Activated naive CD4-positive, alpha-beta T cell treated with anti-CD3 and anti-CD28 coated beads for 36 hours (primary cell): ENCODE data around the gene PM20D1. TPM values are rescaled to one million over a fixed set of nuclear protein-coding genes. Genes with fewer than 3 reads are reported as not detected.

Source experiments
- CTCF ChIA-PET: fragments of 350-600 bp; sonication (Branson Sonifier 250); formaldehyde crosslinking; loops from one replicate; lab custom pipeline; 2021; ENCODE audit warnings: antibody characterized with exemption; lab: Charles Lee
- DNase-seq: peaks from one replicate; pipeline ENCODE4 v3.0.0-alpha.2; 2020
- H3K27ac Mint-ChIP-seq: one replicate; pipeline ENCODE4 v1.8.0; 2021; ENCODE audit warnings: mild to moderate bottlenecking, mixed read lengths
- H3K27me3 Mint-ChIP-seq: one replicate; pipeline ENCODE4 v1.8.0; 2021; ENCODE audit warnings: low read depth, mixed read lengths
- H3K36me3 Mint-ChIP-seq: one replicate; pipeline ENCODE4 v1.8.0; 2021; ENCODE audit warnings: low read depth, mixed read lengths
- H3K4me1 Mint-ChIP-seq: one replicate; pipeline ENCODE4 v1.8.0; 2021; ENCODE audit warnings: low read depth, mixed read lengths
- H3K4me3 Mint-ChIP-seq: one replicate; pipeline ENCODE4 v1.8.0; 2021; ENCODE audit warnings: mild to moderate bottlenecking, moderate library complexity, mixed read lengths
- H3K9me3 Mint-ChIP-seq: one replicate; pipeline ENCODE4 v1.8.0; 2021; ENCODE audit warnings: mixed read lengths
- intact Hi-C: fragments of 100-400 bp; cut with micrococcal nuclease; formaldehyde crosslinking; loops from one replicate; pipeline ENCODE4 v1.15.1; 2023
- total RNA-seq, 2 experiments: library from RNA; stranded (reverse); gene quantifications; one replicate each; pipeline ENCODE4 v1.2.3, GENCODE V29; 2021

PM20D1 gene
- total RNA-seq, 2 experiments from 2014 or later = 0.59 to 0.62 TPM

DNA sequence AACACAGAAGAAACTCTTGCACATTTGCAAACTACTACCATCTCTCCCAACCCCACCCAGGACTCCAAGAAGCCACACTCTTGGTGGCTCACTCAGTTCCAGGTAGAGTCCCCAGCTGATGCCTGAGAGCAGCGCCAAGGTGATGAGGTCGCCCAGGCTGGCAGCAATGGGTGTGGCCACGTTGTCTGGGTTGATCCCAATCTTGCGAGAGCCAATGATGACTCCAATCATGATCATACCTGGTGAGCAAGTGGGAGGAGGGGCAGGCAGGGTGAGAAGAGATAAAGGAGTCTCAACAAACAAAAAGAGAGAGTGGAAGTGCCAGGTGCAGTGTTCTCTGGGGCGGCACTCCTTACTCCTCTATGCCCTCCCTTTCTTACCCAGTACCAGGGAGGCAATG is 51.4 kb downstream of the PM20D1 start:
- Mint-ChIP-seq H3K9me3 (no peaks in the 10 kb centered on the region), H3K4me3 (no peak overlapping the region), H3K36me3 (peaks cover 6% of the 10 kb centered on the region), H3K27ac (no peak overlapping the region), H3K4me1 (peaks cover under 1% of the 10 kb centered on the region), H3K27me3 (no peaks in the 10 kb centered on the region)
- no peak for DNase-seq
- intact Hi-C loops = no loop called here
- CTCF ChIA-PET = interaction anchor here (0.6 kb wide), 1 partner anchor 811 kb away, joined by 3 read pairs; no protein-coding TSS in a partner anchor

DNA sequence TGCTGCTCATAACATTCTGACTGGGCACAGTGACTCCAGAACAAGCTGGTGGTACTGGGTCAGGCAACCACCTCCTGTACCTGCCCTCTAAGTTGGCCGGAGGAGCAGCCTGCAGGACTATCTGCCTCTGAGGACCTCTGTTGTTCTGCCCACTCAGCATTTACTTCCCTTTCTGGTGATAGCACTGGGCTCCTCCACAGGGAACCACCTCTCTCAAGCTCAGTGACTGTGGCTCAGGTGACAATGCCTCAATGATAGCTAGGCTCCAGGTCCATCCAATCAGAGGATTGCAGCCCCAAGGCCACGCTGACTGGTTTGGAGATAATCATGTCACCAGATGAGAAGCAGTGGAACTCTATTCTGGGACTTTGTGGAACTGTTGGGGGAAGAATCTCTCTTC is 52.8 kb downstream of the PM20D1 start:
- DNase-seq = no peak
- no peak overlapping the region for H3K4me3 Mint-ChIP-seq
- H3K4me1 Mint-ChIP-seq = no peaks in the 10 kb centered on the region
- no peaks in the 10 kb centered on the region for H3K27me3 Mint-ChIP-seq
- no peak overlapping the region for H3K27ac Mint-ChIP-seq
- H3K9me3 Mint-ChIP-seq = no peaks in the 10 kb centered on the region
- CTCF ChIA-PET = interaction anchor here (0.5 to 2.0 kb wide), 3 partner anchors 66 to 180 kb away, joined by 3 to 13 read pairs (median 3); no protein-coding TSS in a partner anchor
- intact Hi-C loops = no loop called here
- H3K36me3 Mint-ChIP-seq = peaks cover 8% of the 10 kb centered on the region

- peaks cover 21% of the 10 kb centered on the region for H3K36me3 Mint-ChIP-seq
- no peaks in the 10 kb centered on the region for H3K4me1 Mint-ChIP-seq
- intact Hi-C loops = no loop called here
- no peak overlapping the region for H3K4me3 Mint-ChIP-seq
- no peak overlapping the region for H3K27ac Mint-ChIP-seq
- H3K9me3 Mint-ChIP-seq = no peaks in the 10 kb centered on the region
- DNase-seq = no peak
- CTCF ChIA-PET = interaction anchor here (0.7 to 6.0 kb wide), 9 partner anchors 11 to 459 kb away, joined by 3 to 82 read pairs (median 3); no protein-coding TSS in a partner anchor
- no peaks in the 10 kb centered on the region for H3K27me3 Mint-ChIP-seq
Observed at GRCh38 chr1:205794011-205794730, 55.8 kb downstream of the PM20D1 start.

GRCh38 chr1:205792961-205793673 is 56.8 kb downstream of the PM20D1 start:
- H3K4me3 Mint-ChIP-seq = no peak overlapping the region
- peaks cover 17% of the 10 kb centered on the region for H3K36me3 Mint-ChIP-seq
- CTCF ChIA-PET = interaction anchor here (0.6 to 6.0 kb wide), 10 partner anchors 11 to 326 kb away, joined by 3 to 82 read pairs (median 4); no protein-coding TSS in a partner anchor
- DNase-seq = no peak
- no peaks in the 10 kb centered on the region for H3K9me3 Mint-ChIP-seq
- H3K27ac Mint-ChIP-seq = no peak overlapping the region
- intact Hi-C loops = no loop called here
- H3K4me1 Mint-ChIP-seq = no peaks in the 10 kb centered on the region
- no peaks in the 10 kb centered on the region for H3K27me3 Mint-ChIP-seq

- DNase-seq = no peak
- CTCF ChIA-PET = interaction anchor here (0.6 to 6.0 kb wide), 23 partner anchors 10 to 327 kb away, joined by 3 to 82 read pairs (median 6); no protein-coding TSS in a partner anchor
- no peak overlapping the region for H3K27ac Mint-ChIP-seq
- H3K4me3 Mint-ChIP-seq = no peak overlapping the region
- intact Hi-C loops = no loop called here
- no peaks in the 10 kb centered on the region for H3K9me3 Mint-ChIP-seq
- no peaks in the 10 kb centered on the region for H3K4me1 Mint-ChIP-seq
- no peaks in the 10 kb centered on the region for H3K27me3 Mint-ChIP-seq
- peaks cover 17% of the 10 kb centered on the region for H3K36me3 Mint-ChIP-seq
Observed at GRCh38 chr1:205792481-205792881, 57.5 kb downstream of the PM20D1 start.

GRCh38 chr1:205791568-205792180 is 58.3 kb downstream of the PM20D1 start:
- peaks cover 17% of the 10 kb centered on the region for H3K36me3 Mint-ChIP-seq
- no peak overlapping the region for H3K4me3 Mint-ChIP-seq
- intact Hi-C loops = loop anchor here (1.0 kb wide), 5 partner anchors 33 to 315 kb away; no protein-coding TSS in a partner anchor
- peak; percentile 80 for DNase-seq
- no peaks in the 10 kb centered on the region for H3K9me3 Mint-ChIP-seq
- H3K27ac Mint-ChIP-seq = no peak overlapping the region
- no peaks in the 10 kb centered on the region for H3K4me1 Mint-ChIP-seq
- no peaks in the 10 kb centered on the region for H3K27me3 Mint-ChIP-seq
- CTCF ChIA-PET = interaction anchor here (0.6 to 6.0 kb wide), 26 partner anchors 8 to 195 kb away, joined by 3 to 82 read pairs (median 6); partner anchors contain the start of gene PM20D1

GRCh38 chr1:205787287-205787916 is 62.5 kb downstream of the PM20D1 start:
- no peaks in the 10 kb centered on the region for H3K27me3 Mint-ChIP-seq
- no peak overlapping the region for H3K4me3 Mint-ChIP-seq
- CTCF ChIA-PET = interaction anchor here (1.0 to 1.5 kb wide), 3 partner anchors 9 to 194 kb away, joined by 3 to 4 read pairs (median 3); no protein-coding TSS in a partner anchor
- H3K9me3 Mint-ChIP-seq = no peaks in the 10 kb centered on the region
- intact Hi-C loops = no loop called here
- peaks cover 7% of the 10 kb centered on the region for H3K4me1 Mint-ChIP-seq
- H3K36me3 Mint-ChIP-seq = peaks cover 13% of the 10 kb centered on the region
- no peak overlapping the region for H3K27ac Mint-ChIP-seq
- no peak for DNase-seq

GRCh38 chr1:205786601-205787000 is 63.3 kb downstream of the PM20D1 start:
- H3K4me3 Mint-ChIP-seq = no peak overlapping the region
- CTCF ChIA-PET = interaction anchor here (0.9 to 3.4 kb wide), 2 partner anchors 128 to 190 kb away, joined by 4 to 18 read pairs; no protein-coding TSS in a partner anchor
- peaks cover 10% of the 10 kb centered on the region for H3K36me3 Mint-ChIP-seq
- intact Hi-C loops = no loop called here
- H3K4me1 Mint-ChIP-seq = peaks cover 9% of the 10 kb centered on the region
- no peak overlapping the region for H3K27ac Mint-ChIP-seq
- no peaks in the 10 kb centered on the region for H3K27me3 Mint-ChIP-seq
- no peak for DNase-seq
- H3K9me3 Mint-ChIP-seq = no peaks in the 10 kb centered on the region

DNA sequence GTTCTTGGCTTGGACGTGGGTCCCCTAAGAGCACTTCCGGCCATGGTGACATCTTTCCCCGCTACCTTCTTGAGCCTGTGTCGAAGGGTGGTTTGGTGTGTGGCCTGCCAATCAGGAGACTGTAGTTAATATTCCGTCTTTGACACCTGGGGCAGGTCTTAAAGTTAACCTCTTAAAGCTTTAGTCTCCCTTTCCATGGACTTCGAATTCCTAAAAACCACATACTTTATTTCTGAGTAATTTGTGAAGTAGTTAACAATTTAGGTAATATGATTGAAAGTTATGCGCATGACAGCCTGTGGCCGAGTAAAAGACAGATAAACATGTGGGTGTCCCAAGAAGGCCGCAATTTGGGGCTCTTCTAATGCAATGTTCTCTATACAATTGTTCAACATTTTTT is 64.5 kb downstream of the PM20D1 start:
- Mint-ChIP-seq H3K4me3 (no peak overlapping the region), H3K9me3 (no peaks in the 10 kb centered on the region), H3K27me3 (no peaks in the 10 kb centered on the region), H3K36me3 (peaks cover 8% of the 10 kb centered on the region), H3K27ac (no peak overlapping the region), H3K4me1 (peaks cover 9% of the 10 kb centered on the region)
- CTCF ChIA-PET = interaction anchor here (0.7 to 3.4 kb wide), 3 partner anchors 9 to 193 kb away, joined by 3 to 18 read pairs (median 4); no protein-coding TSS in a partner anchor
- DNase-seq = no peak
- intact Hi-C loops = no loop called here

GRCh38 chr1:205783904-205784303 is 66.0 kb downstream of the PM20D1 start:
- CTCF ChIA-PET = interaction anchor here (3.4 kb wide), 1 partner anchor 126 kb away, joined by 18 read pairs; no protein-coding TSS in a partner anchor
- H3K27ac Mint-ChIP-seq = no peak overlapping the region
- DNase-seq = no peak
- no peak overlapping the region for H3K4me3 Mint-ChIP-seq
- intact Hi-C loops = loop anchor here (2.0 kb wide), 1 partner anchor 73 kb away; no protein-coding TSS in a partner anchor
- H3K4me1 Mint-ChIP-seq = peaks cover 9% of the 10 kb centered on the region
- H3K36me3 Mint-ChIP-seq = no peaks in the 10 kb centered on the region
- no peaks in the 10 kb centered on the region for H3K9me3 Mint-ChIP-seq
- no peaks in the 10 kb centered on the region for H3K27me3 Mint-ChIP-seq

GRCh38 chr1:205783433-205783795 is 66.5 kb downstream of the PM20D1 start:
- Mint-ChIP-seq H3K9me3 (no peaks in the 10 kb centered on the region), H3K4me1 (peaks cover 9% of the 10 kb centered on the region), H3K27ac (no peak overlapping the region), H3K36me3 (no peaks in the 10 kb centered on the region), H3K27me3 (no peaks in the 10 kb centered on the region), H3K4me3 (no peak overlapping the region)
- DNase-seq = no peak
- CTCF ChIA-PET = interaction anchor here (0.6 to 2.3 kb wide), 5 partner anchors 9 to 129 kb away, joined by 3 to 40 read pairs (median 10); no protein-coding TSS in a partner anchor
- intact Hi-C loops = loop anchor here (2.0 kb wide), 1 partner anchor 73 kb away; no protein-coding TSS in a partner anchor
